Right cardiac atrium (tissue), 5 donors: Measurements from ENCODE around the gene CHD1L. TPM values are rescaled to one million over a fixed set of nuclear protein-coding genes. Genes with fewer than 3 reads are reported as not detected.
"Not testable (repeated sequence)": the region's sequence is repeated elsewhere in the genome, so short reads cannot be mapped to it uniquely, and the experiment has no call there.

Experiments
- ATAC-seq, 2 donors: fragments of 200-7000 bp; cut with Tn5 transposase; one replicate each; pipeline versions ENCODE4 v1.8.0 to v1.9.1; 2020; ENCODE audit warnings: moderate library complexity in 2 of 2, mild to moderate bottlenecking in 1 of 2
- DNase-seq, 3 donors: peaks; one replicate each; pipeline ENCODE4 v3.0.0-alpha.2; 2020
- H3K27ac ChIP-seq: one replicate; pipeline ENCODE4 v1.5.1; 2013; ENCODE audit warnings: mild to moderate bottlenecking, low read length, control low read depth, moderate library complexity
- H3K27me3 ChIP-seq: one replicate; pipeline ENCODE4 v1.6.1; 2013; ENCODE audit not compliant: control insufficient read depth, insufficient read depth
- H3K4me1 ChIP-seq: one replicate; pipeline ENCODE4 v1.6.1; 2013; ENCODE audit warnings: low read length; ENCODE audit not compliant: control insufficient read depth, insufficient read depth
- H3K4me3 ChIP-seq: one replicate; pipeline ENCODE4 v1.5.1; 2013; ENCODE audit warnings: low read length, control low read depth
- H3K9me3 ChIP-seq: one replicate; pipeline ENCODE4 v1.6.1; 2013; ENCODE audit warnings: low read length; ENCODE audit not compliant: control insufficient read depth
- WGBS: extraction: QIAGEN DNeasy Blood & Tissue Kit; methylation state at CpG from one replicate; pipeline ENCODE4 v1.1.7; 2013; 5-methylcytosine and 5-hydroxymethylcytosine counted together
- intact Hi-C, 4 donors: fragments of 100-400 bp; cut with DNase I; formaldehyde crosslinking; loops; one replicate each; pipeline versions ENCODE4 v1.11.0 to v1.14.0; 2022 to 2023
- polyA plus RNA-seq: library from polyadenylated mRNA; stranded (reverse); fragments of 200-250 nt; gene quantifications from one replicate; pipeline ENCODE4 v1.2.3, GENCODE V29; 2013
- total RNA-seq, 4 donors: library from RNA; stranded (reverse); fragmentation: NEBNext Ultra II Directional; extraction: Animal tissue kit (Norgen Biotek cat#: 25700); gene quantifications; one replicate each; pipeline ENCODE4 v1.2.1, GENCODE V29; 2021
- donor health status: healthy with polysubstance abuse.
- donor health status: DM: no; HTN: yes; CAD: no.
- donor health status: DM: no; HTN: no; CAD: no.
- donor health status: DM: no; HTN: yes; CAD: no; lungs with severe emphysema.
- donor health status: DM: yes; HTN: yes; CAD: no.

The CHD1L gene
- total and polyA plus RNA-seq, 5 donors: 6.2 to 11.0 (median 10.6) TPM

DNA sequence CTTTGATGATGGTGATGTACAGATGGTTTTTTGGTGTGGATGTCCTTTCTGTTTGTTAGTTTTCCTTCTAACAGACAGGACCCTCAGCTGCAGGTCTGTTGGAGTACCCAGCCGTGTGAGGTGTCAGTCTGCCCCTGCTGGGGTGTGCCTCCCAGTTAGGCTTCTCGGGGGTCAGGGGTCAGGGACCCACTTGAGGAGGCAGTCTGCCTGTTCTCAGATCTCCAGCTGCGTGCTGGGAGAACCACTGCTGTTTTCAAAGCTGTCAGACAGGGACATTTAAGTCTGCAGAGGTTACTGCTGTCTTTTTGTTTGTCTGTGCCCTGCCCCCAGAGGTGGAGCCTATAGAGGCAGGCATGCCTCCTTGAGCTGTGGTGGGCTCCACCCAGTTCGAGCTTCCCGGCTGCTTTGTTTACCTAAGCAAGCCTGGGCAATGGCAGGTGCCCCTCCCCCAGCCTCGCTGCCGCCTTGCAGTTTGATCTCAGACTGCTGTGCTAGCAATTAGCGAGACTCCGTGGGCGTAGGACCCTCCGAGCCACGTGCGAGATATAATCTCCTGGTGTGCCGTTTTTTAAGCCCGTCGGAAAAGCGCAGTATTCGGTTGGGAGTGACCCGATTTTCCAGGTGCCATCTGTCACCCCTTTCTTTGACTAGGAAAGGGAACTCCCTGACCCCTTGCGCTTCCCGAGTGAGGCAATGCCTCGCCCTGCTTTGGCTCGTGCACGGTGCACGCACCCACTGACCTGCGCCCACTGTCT lies 84.6 kb downstream of the CHD1L start:
- intact Hi-C loops, ATAC-seq, H3K27me3 ChIP-seq, H3K27ac ChIP-seq, H3K4me1 ChIP-seq, DNase-seq, H3K4me3 ChIP-seq, H3K9me3 ChIP-seq: not testable (repeated sequence)
- 65% methylated on average over 23 of the region's 26 CpGs for WGBS

DNA sequence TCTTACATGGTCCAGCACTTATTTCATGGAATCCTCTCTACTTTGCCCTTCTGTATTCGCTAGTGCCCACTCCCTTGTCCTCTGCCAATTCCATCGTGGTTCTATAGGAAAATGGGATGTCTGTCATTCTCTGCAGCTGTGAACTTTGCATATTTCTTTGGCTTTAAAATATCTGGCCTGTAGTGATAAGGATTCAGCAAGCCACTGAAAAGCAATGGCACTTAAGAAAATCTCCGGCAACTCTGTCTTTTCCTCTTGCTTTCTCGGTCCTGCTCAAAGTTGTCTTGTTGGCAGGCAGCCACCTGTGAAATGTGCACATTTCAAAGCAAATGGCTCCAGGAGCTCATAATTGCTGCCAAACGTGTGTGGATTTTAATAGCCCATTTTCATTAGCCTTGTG lies 91.8 kb downstream of the CHD1L start:
- H3K9me3 ChIP-seq: no peaks in the 10 kb centered on the region
- intact Hi-C loops: no loop called here
- DNase-seq (peak in 1 of 3 donors; percentile 35), ATAC-seq (no peak)
- WGBS: 31% methylated on average over 5 of the region's 5 CpGs
- H3K27me3 ChIP-seq: no peaks in the 10 kb centered on the region
- no peak overlapping the region for H3K27ac ChIP-seq
- no peaks in the 10 kb centered on the region for H3K4me1 ChIP-seq
- H3K4me3 ChIP-seq: no peak overlapping the region

DNA sequence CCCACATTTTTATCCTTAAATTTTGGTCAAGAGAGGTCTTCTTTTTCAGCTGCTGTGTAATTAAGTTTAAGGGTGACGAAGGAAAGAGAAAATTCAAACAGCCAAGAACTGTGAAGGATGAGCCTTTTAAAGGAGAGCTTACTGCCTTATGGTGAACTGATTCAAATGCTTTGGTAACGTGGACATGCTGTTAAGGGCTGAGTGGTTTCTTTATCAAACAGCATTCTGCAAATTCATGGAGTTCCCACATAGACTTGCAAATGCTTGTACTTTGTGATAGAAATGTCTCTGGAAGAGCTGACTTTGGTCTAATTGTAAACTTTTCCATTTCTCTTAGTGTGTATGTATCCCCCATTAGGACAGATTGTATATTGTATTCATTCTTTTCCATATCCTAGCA lies 93.8 kb downstream of the CHD1L start:
- Histone ChIP-seq H3K27ac (no peak overlapping the region), H3K4me1 (no peaks in the 10 kb centered on the region), H3K9me3 (no peaks in the 10 kb centered on the region), H3K27me3 (no peaks in the 10 kb centered on the region), H3K4me3 (no peak overlapping the region)
- DNase-seq: no peak
- 56% methylated on average over 2 of the region's 2 CpGs for WGBS
- intact Hi-C loops: no loop called here
- ATAC-seq: no peak

DNA sequence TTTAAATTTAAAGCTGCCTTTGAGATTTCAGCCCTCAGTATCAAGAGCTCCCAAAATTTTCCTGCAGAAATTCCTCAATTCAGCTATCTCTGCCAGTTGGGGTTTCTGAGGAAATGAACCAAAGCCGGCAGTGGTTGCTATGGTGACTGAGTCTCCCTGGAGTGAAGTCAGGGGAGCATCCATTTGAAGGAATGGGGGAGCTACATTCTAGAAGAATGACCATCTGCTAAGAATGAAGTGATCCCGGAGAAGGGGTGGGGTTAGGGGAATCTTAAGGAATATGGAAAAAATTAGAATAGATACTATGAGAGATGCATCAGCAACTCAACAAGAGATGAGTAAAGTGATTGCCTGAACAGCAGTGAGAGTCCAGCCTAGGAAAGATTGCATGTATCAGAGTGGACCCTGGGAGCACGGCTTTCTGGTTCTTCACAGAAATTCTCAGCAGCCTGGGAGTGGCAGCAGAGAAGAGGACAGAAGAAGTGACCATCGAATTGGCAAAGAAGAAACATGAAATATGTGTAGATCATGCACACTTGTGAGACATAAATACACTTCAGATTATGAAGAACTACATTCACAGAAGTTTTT lies 94.7 kb downstream of the CHD1L start:
- Histone ChIP-seq H3K27ac (no peak overlapping the region), H3K27me3 (no peaks in the 10 kb centered on the region), H3K9me3 (no peaks in the 10 kb centered on the region), H3K4me3 (no peak overlapping the region), H3K4me1 (no peaks in the 10 kb centered on the region)
- DNase-seq: no peak
- ATAC-seq: no peak
- intact Hi-C loops: no loop called here
- 17% methylated on average over 4 of the region's 4 CpGs for WGBS

DNA sequence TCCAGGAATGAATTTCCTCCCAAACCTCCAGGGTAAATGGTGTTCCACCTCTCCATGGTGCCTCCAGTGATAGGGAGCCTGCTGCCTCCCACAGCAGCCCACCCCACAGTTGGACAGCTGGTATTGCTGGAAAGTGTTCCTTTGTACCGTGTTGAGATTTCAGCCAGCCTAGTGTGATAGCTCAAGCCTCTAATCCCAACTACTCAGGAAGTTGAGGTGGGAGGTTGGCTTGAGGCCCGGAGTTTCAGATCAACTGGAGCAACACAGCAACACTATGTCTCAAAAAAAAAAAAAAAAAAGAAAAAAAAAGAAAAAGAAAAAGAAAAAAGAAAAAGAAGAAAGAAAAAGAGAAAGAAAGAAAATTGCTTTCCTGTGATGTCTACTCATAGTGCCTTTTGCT lies 96.1 kb downstream of the CHD1L start:
- Histone ChIP-seq H3K9me3 (no peaks in the 10 kb centered on the region), H3K27ac (no peak overlapping the region), H3K4me1 (no peaks in the 10 kb centered on the region), H3K27me3 (no peaks in the 10 kb centered on the region), H3K4me3 (no peak overlapping the region)
- ATAC-seq: no peak
- DNase-seq: no peak
- WGBS: 29% methylated on average over 2 of the region's 2 CpGs
- intact Hi-C loops: no loop called here

GRCh38 chr1:147341246-147341645 lies 98.8 kb downstream of the CHD1L start:
- intact Hi-C loops: no loop called here
- no peaks in the 10 kb centered on the region for H3K4me1 ChIP-seq
- no peak overlapping the region for H3K27ac ChIP-seq
- H3K9me3 ChIP-seq: no peaks in the 10 kb centered on the region
- no peak overlapping the region for H3K4me3 ChIP-seq
- DNase-seq (no peak), ATAC-seq (no peak)
- H3K27me3 ChIP-seq: no peaks in the 10 kb centered on the region
- 92% methylated on average over 1 of the region's 1 CpG for WGBS

Other genes starting within 250 kb of the CHD1L start
- 10 to 100 TPM; 14.2 to 39.0 (median 25.0) TPM for gene PRKAB2, start 70.2 kb upstream of the CHD1L start, total RNA-seq
- gene PRKAB2, start 70.2 kb upstream of the CHD1L start, polyA plus RNA-seq: 8.3 TPM
- 1 to 10 TPM; 1.3 to 3.1 (median 1.8) TPM for gene FMO5, start 17.3 kb upstream of the CHD1L start, total RNA-seq
- gene FMO5, start 17.3 kb upstream of the CHD1L start, polyA plus RNA-seq: 1.1 TPM